ENCODE data around the gene DGKE. TPM values are rescaled to one million over a fixed set of nuclear protein-coding genes. Genes with fewer than 3 reads are reported as not detected.

DGKE gene
- total RNA-seq, 1 experiment from 2014 or later = 10.0 TPM

GRCh38 chr17:56867948-56868376 lies 34.0 kb downstream of the DGKE start:
- Histone ChIP-seq H3K27ac (ENCODE audit: low read depth, low read length, poor library complexity, severe bottlenecking) (no peak overlapping the region), H3K4me1 (ENCODE audit: insufficient read depth, low read length, poor library complexity, severe bottlenecking) (no peaks in the 10 kb centered on the region), H3K4me3 (ENCODE audit: low read depth, low read length, poor library complexity, severe bottlenecking) (no peak overlapping the region), H3K36me3 (ENCODE audit: insufficient read depth, low read length, poor library complexity, severe bottlenecking) (no peaks in the 10 kb centered on the region), H3K27me3 (replicated peaks; ENCODE audit: insufficient read depth, low read depth, low read length, poor library complexity) (no peaks in the 10 kb centered on the region), H3K9me3 (ENCODE audit: low read depth, low read length, poor library complexity, severe bottlenecking) (no peaks in the 10 kb centered on the region)
- TF ChIP-seq CTCF (conservative IDR thresholded peaks at IDR 0.05; ENCODE audit: low read depth, low read length) (no peak), EZH2 (IDR thresholded peaks at IDR 0.05; ENCODE audit: borderline replicate concordance, low read depth, low read length, poor library complexity, severe bottlenecking) (no peak)
- intact Hi-C loops (cut with micrococcal nuclease; ENCODE audit: unreplicated experiment) = no loop called here
- DNase-seq (ENCODE audit: low spot score) = no peak
- POLR2A ChIA-PET (ENCODE audit: low non-redundant PET) = no interaction called here
- CTCF ChIA-PET = interaction anchor here (0.6 to 0.7 kb wide), 2 partner anchors 52 to 152 kb away, joined by 4 to 5 read pairs; no protein-coding TSS in a partner anchor
- no TSS peak for BruUV-seq (replicated peaks)

DNA sequence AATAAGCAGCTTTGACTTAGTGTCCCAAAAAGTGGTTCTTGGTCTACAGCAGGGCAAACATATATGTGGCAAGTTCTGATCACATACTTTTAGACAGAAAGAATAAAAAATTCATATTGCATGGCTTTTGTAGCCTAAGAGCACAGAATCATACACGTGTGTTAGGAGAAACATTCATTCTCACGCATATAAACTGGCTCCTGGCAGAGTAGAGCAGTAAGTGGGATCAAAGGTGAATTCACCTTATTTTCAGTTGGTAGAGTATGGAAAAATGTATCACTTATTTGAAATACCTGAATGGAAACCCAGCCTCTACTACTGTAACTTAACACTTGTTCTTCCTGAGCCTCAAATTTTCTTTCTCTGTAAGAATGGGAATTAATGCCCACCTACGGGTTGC lies 34.8 kb downstream of the DGKE start:
- intact Hi-C loops (cut with micrococcal nuclease; ENCODE audit: unreplicated experiment) = no loop called here
- no TSS peak for BruUV-seq (replicated peaks)
- no peak for DNase-seq (ENCODE audit: low spot score)
- CTCF ChIA-PET = no interaction called here
- no peak overlapping the region for H3K4me3 ChIP-seq (ENCODE audit: low read depth, low read length, poor library complexity, severe bottlenecking)
- H3K27ac ChIP-seq (ENCODE audit: low read depth, low read length, poor library complexity, severe bottlenecking) = no peak overlapping the region
- TF ChIP-seq CTCF (conservative IDR thresholded peaks at IDR 0.05; ENCODE audit: low read depth, low read length) (no peak), EZH2 (IDR thresholded peaks at IDR 0.05; ENCODE audit: borderline replicate concordance, low read depth, low read length, poor library complexity, severe bottlenecking) (no peak)
- no peaks in the 10 kb centered on the region for H3K4me1 ChIP-seq (ENCODE audit: insufficient read depth, low read length, poor library complexity, severe bottlenecking)
- H3K9me3 ChIP-seq (ENCODE audit: low read depth, low read length, poor library complexity, severe bottlenecking) = no peaks in the 10 kb centered on the region
- no peaks in the 10 kb centered on the region for H3K36me3 ChIP-seq (ENCODE audit: insufficient read depth, low read length, poor library complexity, severe bottlenecking)
- H3K27me3 ChIP-seq (replicated peaks; ENCODE audit: insufficient read depth, low read depth, low read length, poor library complexity) = no peaks in the 10 kb centered on the region
- POLR2A ChIA-PET (ENCODE audit: low non-redundant PET) = no interaction called here

DNA sequence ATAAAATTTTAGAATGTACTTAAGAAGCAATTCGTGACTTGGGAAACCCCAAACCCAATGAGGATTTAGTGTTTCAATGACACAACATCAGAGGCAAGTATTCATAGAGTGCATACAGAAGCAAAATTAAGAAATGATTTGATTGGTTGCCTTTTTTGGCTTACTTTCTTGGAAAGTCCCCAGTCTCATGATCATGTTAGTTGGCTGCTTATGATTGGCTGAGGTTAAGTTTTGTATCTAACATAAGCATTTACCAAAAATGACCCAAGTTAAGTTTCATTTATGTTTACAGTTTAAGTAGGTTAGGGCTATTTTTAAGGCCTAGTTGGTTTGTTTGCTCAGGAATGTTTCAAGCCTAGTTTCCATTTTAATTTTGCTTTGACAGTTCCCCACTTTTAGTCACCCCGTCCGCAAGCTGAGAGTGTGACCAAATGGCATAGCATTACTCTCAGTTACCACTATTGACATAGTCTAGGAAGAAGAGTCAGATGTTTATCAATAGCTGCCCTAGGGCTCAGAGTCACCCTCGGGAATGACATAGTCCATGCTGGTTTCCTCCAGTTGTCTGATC lies 36.2 kb downstream of the DGKE start:
- Histone ChIP-seq H3K27me3 (replicated peaks; ENCODE audit: insufficient read depth, low read depth, low read length, poor library complexity) (no peaks in the 10 kb centered on the region), H3K4me1 (ENCODE audit: insufficient read depth, low read length, poor library complexity, severe bottlenecking) (no peaks in the 10 kb centered on the region), H3K36me3 (ENCODE audit: insufficient read depth, low read length, poor library complexity, severe bottlenecking) (no peaks in the 10 kb centered on the region), H3K4me3 (ENCODE audit: low read depth, low read length, poor library complexity, severe bottlenecking) (no peak overlapping the region), H3K9me3 (ENCODE audit: low read depth, low read length, poor library complexity, severe bottlenecking) (no peaks in the 10 kb centered on the region), H3K27ac (ENCODE audit: low read depth, low read length, poor library complexity, severe bottlenecking) (no peak overlapping the region)
- ChIA-PET POLR2A (ENCODE audit: low non-redundant PET) (no interaction called here), CTCF (no interaction called here)
- DNase-seq (ENCODE audit: low spot score) = no peak
- intact Hi-C loops (cut with micrococcal nuclease; ENCODE audit: unreplicated experiment) = no loop called here
- TF ChIP-seq EZH2 (IDR thresholded peaks at IDR 0.05; ENCODE audit: borderline replicate concordance, low read depth, low read length, poor library complexity, severe bottlenecking) (no peak), CTCF (conservative IDR thresholded peaks at IDR 0.05; ENCODE audit: low read depth, low read length) (no peak)
- no TSS peak for BruUV-seq (replicated peaks)

All from A673 (cell line).